Astrocyte (in vitro differentiated cells and primary cell): ENCODE data around the gene FNDC11. TPM values are rescaled to one million over a fixed set of nuclear protein-coding genes. Genes with fewer than 3 reads are reported as not detected.

Experiments
- DNase-seq: peaks from one replicate; pipeline ENCODE4 v3.0.0-alpha.2; 2010; ENCODE audit warnings: low read depth
- FAIRE-seq: peaks from 2 replicates; lab custom pipeline; 2011; peaks lifted over from hg19 to GRCh38; lab: Jason Lieb, UNC
- H2AFZ ChIP-seq: 2 replicates; pipeline ENCODE4 v1.6.0; 2012; ENCODE audit warnings: low read depth, low read length, inconsistent platforms
- H3K27ac ChIP-seq: 2 replicates; pipeline ENCODE4 v1.5.1; 2011; ENCODE audit warnings: low read depth, low read length, inconsistent platforms
- H3K27me3 ChIP-seq: 2 replicates; pipeline ENCODE4 v1.6.0; 2011; ENCODE audit warnings: low read length, inconsistent platforms; ENCODE audit not compliant: insufficient read depth
- H3K36me3 ChIP-seq: 2 replicates; pipeline ENCODE4 v1.5.1; 2011; ENCODE audit warnings: low read length, inconsistent platforms; ENCODE audit not compliant: insufficient read depth
- H3K4me1 ChIP-seq: 2 replicates; pipeline ENCODE4 v1.5.1; 2011; ENCODE audit warnings: low read length, inconsistent platforms; ENCODE audit not compliant: insufficient read depth
- H3K4me2 ChIP-seq: 2 replicates; pipeline ENCODE4 v1.6.0; 2012; ENCODE audit warnings: low read length, inconsistent platforms
- H3K4me3 ChIP-seq: 2 replicates; pipeline ENCODE4 v1.5.1; 2011; ENCODE audit warnings: low read depth, mild to moderate bottlenecking, low read length, inconsistent platforms; ENCODE audit not compliant: insufficient read depth
- H3K79me2 ChIP-seq: 2 replicates; pipeline ENCODE4 v1.6.0; 2012; ENCODE audit warnings: mild to moderate bottlenecking, low read length, inconsistent platforms; ENCODE audit not compliant: insufficient read depth
- H3K9ac ChIP-seq: 2 replicates; pipeline ENCODE4 v1.6.0; 2012; ENCODE audit warnings: mild to moderate bottlenecking, low read length, inconsistent platforms
- H3K9me3 ChIP-seq: 2 replicates; pipeline ENCODE4 v1.5.1; 2012; ENCODE audit warnings: low read depth, mild to moderate bottlenecking, low read length, inconsistent platforms; ENCODE audit not compliant: insufficient read depth
- H4K20me1 ChIP-seq: 2 replicates; pipeline ENCODE4 v1.6.0; 2012; ENCODE audit warnings: low read length, inconsistent platforms; ENCODE audit not compliant: insufficient read depth
- H3K27ac Mint-ChIP-seq: one replicate; pipeline ENCODE4 v1.8.0; 2021; ENCODE audit warnings: mild to moderate bottlenecking, mixed read lengths; ENCODE audit not compliant: unreplicated experiment
- H3K27me3 Mint-ChIP-seq: one replicate; pipeline ENCODE4 v1.8.0; 2021; ENCODE audit warnings: low read depth, mixed read lengths; ENCODE audit not compliant: unreplicated experiment
- H3K36me3 Mint-ChIP-seq: one replicate; pipeline ENCODE4 v1.8.0; 2021; ENCODE audit warnings: low read depth, mixed read lengths; ENCODE audit not compliant: unreplicated experiment
- H3K4me1 Mint-ChIP-seq: one replicate; pipeline ENCODE4 v1.8.0; 2021; ENCODE audit warnings: low read depth, mixed read lengths; ENCODE audit not compliant: unreplicated experiment
- H3K4me3 Mint-ChIP-seq: one replicate; pipeline ENCODE4 v1.8.0; 2021; ENCODE audit warnings: mild to moderate bottlenecking, moderate library complexity, mixed read lengths; ENCODE audit not compliant: unreplicated experiment
- H3K9me3 Mint-ChIP-seq: one replicate; pipeline ENCODE4 v1.8.0; 2021; ENCODE audit warnings: mild to moderate bottlenecking, mixed read lengths; ENCODE audit not compliant: unreplicated experiment
- EZH2 ChIP-seq: IDR thresholded peaks from 2 replicates; pipeline ENCODE4 v1.6.1; 2012; ENCODE audit warnings: mild to moderate bottlenecking, low read length, inconsistent platforms; ENCODE audit not compliant: insufficient read depth
- total RNA-seq: library from RNA; stranded (reverse); gene quantifications from 2 replicates; pipeline ENCODE4 v1.2.1, GENCODE V29; 2021
- TF ChIP-seq, protein P1 (sequence below): IDR thresholded peaks from 2 replicates; pipeline ENCODE4 v1.5.1; 2011; ENCODE audit warnings: low read depth, mild to moderate bottlenecking, inconsistent platforms, low read length, moderate library complexity; ENCODE audit not compliant: insufficient read depth

FNDC11 gene
- total RNA-seq, 1 donor from 2014 or later, result 0.20 TPM

GRCh38 chr20:63529180-63529860, 24.6 kb upstream of the FNDC11 start:
- no peaks in the 10 kb centered on the region for H3K27me3 Mint-ChIP-seq
- DNase-seq (no peak), FAIRE-seq (no peak)
- peaks cover 18% of the 10 kb centered on the region for H4K20me1 ChIP-seq
- peaks cover 7% of the 10 kb centered on the region for H3K36me3 Mint-ChIP-seq
- H3K9ac ChIP-seq, result no peak overlapping the region
- H3K4me3 ChIP-seq, result no peak overlapping the region
- H3K27ac Mint-ChIP-seq, result no peak overlapping the region
- H3K4me2 ChIP-seq, result no peak overlapping the region
- H3K79me2 ChIP-seq, result no peaks in the 10 kb centered on the region
- H3K27ac ChIP-seq, result no peak overlapping the region
- no peak overlapping the region for H2AFZ ChIP-seq
- H3K9me3 Mint-ChIP-seq, result no peaks in the 10 kb centered on the region
- no peak for TF ChIP-seq EZH2
- TF ChIP-seq, protein P1, sequence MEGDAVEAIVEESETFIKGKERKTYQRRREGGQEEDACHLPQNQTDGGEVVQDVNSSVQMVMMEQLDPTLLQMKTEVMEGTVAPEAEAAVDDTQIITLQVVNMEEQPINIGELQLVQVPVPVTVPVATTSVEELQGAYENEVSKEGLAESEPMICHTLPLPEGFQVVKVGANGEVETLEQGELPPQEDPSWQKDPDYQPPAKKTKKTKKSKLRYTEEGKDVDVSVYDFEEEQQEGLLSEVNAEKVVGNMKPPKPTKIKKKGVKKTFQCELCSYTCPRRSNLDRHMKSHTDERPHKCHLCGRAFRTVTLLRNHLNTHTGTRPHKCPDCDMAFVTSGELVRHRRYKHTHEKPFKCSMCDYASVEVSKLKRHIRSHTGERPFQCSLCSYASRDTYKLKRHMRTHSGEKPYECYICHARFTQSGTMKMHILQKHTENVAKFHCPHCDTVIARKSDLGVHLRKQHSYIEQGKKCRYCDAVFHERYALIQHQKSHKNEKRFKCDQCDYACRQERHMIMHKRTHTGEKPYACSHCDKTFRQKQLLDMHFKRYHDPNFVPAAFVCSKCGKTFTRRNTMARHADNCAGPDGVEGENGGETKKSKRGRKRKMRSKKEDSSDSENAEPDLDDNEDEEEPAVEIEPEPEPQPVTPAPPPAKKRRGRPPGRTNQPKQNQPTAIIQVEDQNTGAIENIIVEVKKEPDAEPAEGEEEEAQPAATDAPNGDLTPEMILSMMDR, result no peak
- no peaks in the 10 kb centered on the region for H3K4me1 Mint-ChIP-seq
- H3K4me1 ChIP-seq, result no peaks in the 10 kb centered on the region
- H3K9me3 ChIP-seq, result no peaks in the 10 kb centered on the region
- no peaks in the 10 kb centered on the region for H3K36me3 ChIP-seq
- H3K27me3 ChIP-seq, result no peaks in the 10 kb centered on the region
- H3K4me3 Mint-ChIP-seq, result no peak overlapping the region

DNA sequence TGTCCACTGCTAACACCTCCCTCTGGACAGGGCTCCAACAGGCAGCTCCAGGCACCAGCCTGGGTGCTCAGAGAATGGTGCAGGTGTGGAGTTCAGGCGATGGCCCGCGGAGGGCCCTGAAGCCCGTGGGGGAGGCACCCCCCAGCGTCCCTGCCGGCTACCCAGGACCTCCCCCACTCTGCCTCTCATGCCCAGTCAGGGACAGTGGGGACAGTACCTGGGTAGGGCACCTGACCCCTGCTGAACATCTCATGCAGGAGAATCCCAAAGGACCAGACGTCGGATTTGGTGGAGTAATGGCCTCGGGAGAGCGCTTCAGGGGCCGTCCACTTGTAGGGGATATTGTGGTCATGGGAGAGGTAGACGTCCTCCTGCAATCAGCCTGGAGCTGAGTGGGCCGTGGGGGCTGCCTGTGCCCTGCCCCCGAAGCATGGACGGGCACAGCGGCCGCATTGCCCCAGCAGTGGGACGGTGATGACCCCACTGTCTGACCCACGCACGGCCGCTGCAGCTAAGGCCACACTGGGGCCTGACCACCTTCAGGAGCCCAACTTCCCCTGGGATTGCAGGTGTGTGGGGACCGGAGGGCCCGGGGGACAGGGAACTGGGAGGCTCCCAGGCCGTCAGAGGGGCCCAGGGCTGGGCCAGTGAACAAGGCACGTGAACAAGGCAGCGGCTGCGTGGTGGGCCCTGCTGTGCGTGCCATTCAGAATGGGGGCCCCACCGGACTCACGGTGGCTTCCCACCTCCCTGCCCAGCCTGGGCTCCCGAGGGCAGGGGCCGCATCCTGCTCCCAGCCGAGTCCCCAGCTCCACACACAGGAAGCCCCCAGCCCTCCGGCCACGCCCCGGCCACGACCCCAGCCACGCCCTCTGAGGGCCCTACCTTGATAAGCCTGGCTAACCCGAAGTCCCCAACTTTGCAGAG, 23.8 kb upstream of the FNDC11 start:
- Histone ChIP-seq H3K27ac (no peak overlapping the region), H3K36me3 (no peaks in the 10 kb centered on the region), H3K9ac (no peak overlapping the region), H4K20me1 (peaks cover 10% of the 10 kb centered on the region), H3K4me1 (no peaks in the 10 kb centered on the region), H3K79me2 (no peaks in the 10 kb centered on the region), H3K27me3 (no peaks in the 10 kb centered on the region), H3K4me2 (no peak overlapping the region), H3K9me3 (no peaks in the 10 kb centered on the region), H3K4me3 (no peak overlapping the region), H2AFZ (no peak overlapping the region)
- DNase-seq, result no peak
- no peaks in the 10 kb centered on the region for H3K36me3 Mint-ChIP-seq
- no peak for FAIRE-seq
- H3K4me3 Mint-ChIP-seq, result no peak overlapping the region
- TF ChIP-seq, protein P1, result no peak
- no peak for TF ChIP-seq EZH2
- H3K27me3 Mint-ChIP-seq, result no peaks in the 10 kb centered on the region
- H3K4me1 Mint-ChIP-seq, result no peaks in the 10 kb centered on the region
- H3K9me3 Mint-ChIP-seq, result no peaks in the 10 kb centered on the region
- no peak overlapping the region for H3K27ac Mint-ChIP-seq
